ENCODE data around the gene CACNA1G.

CACNA1G gene

DNA sequence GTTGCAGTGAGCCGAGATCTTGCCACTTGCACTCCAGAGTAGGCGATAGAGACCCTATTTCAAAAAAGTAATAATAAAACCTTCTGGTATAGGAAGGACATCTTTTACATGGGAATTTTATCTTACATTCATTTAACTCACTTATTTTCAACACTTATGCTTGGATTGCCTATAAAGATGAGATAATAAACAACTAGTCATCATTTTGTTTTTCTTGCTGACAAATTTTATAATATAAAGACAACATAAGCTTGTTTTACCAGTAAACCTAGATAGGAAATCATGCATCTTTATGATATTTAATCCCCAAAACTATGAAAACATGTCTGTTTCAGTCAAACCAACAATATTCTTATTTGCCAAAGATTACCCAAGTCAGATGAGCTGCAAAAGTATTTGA is 91.1 kb downstream of the CACNA1G start:
- TF ChIP-seq, protein P1, sequence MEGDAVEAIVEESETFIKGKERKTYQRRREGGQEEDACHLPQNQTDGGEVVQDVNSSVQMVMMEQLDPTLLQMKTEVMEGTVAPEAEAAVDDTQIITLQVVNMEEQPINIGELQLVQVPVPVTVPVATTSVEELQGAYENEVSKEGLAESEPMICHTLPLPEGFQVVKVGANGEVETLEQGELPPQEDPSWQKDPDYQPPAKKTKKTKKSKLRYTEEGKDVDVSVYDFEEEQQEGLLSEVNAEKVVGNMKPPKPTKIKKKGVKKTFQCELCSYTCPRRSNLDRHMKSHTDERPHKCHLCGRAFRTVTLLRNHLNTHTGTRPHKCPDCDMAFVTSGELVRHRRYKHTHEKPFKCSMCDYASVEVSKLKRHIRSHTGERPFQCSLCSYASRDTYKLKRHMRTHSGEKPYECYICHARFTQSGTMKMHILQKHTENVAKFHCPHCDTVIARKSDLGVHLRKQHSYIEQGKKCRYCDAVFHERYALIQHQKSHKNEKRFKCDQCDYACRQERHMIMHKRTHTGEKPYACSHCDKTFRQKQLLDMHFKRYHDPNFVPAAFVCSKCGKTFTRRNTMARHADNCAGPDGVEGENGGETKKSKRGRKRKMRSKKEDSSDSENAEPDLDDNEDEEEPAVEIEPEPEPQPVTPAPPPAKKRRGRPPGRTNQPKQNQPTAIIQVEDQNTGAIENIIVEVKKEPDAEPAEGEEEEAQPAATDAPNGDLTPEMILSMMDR (IDR thresholded peaks at IDR 0.05; ENCODE audit: low read depth, low read length) = no peak
- TF ChIP-seq POLR2A (IDR thresholded peaks at IDR 0.05; ENCODE audit: extremely low read depth, insufficient read length) (no peak), MYC (IDR thresholded peaks at IDR 0.05; ENCODE audit: low read depth, low read length) (no peak), MAX (IDR thresholded peaks at IDR 0.05; ENCODE audit: low read depth, low read length) (no peak)
- no peak for DNase-seq (ENCODE audit: low read depth)
- H3K4me3 ChIP-seq (ENCODE audit: low read depth, low read length) = no peak overlapping the region

DNA sequence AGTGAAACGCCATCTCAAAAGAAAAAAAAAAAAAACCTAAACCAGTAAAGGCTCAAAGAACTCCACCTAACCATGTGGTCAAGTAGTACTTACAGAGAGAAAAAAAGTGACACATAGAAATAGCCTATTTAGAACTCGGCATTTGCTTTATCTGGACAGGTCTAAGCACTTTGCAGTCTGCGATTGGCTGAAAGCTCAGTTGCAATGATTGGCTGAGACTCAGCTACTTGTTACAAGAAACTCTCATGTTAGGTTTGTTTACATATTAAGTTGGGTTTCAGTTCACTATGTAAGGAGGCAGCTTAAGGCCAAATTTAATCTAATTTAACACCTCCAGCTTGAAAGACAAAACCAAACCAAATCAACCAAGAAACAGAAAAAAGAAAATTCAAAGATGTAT is 93.2 kb downstream of the CACNA1G start:
- H3K4me3 ChIP-seq (ENCODE audit: low read depth, low read length) = no peak overlapping the region
- no peak for DNase-seq (ENCODE audit: low read depth)
- TF ChIP-seq POLR2A (IDR thresholded peaks at IDR 0.05; ENCODE audit: extremely low read depth, insufficient read length) (no peak), MAX (IDR thresholded peaks at IDR 0.05; ENCODE audit: low read depth, low read length) (no peak)

- no peak overlapping the region for H3K4me3 ChIP-seq (ENCODE audit: low read depth, low read length)
- no peak for DNase-seq (ENCODE audit: low read depth)
- no peak for TF ChIP-seq MYC (IDR thresholded peaks at IDR 0.05; ENCODE audit: low read depth, low read length)
- no peak for TF ChIP-seq MAX (IDR thresholded peaks at IDR 0.05; ENCODE audit: low read depth, low read length)
- no peak for TF ChIP-seq POLR2A (IDR thresholded peaks at IDR 0.05; ENCODE audit: extremely low read depth, insufficient read length)
- TF ChIP-seq, protein P1 (IDR thresholded peaks at IDR 0.05; ENCODE audit: low read depth, low read length) = no peak
These were observed 96.0 kb downstream of the CACNA1G start for GRCh38 chr17:50656509-50656908.

- no peak overlapping the region for H3K4me3 ChIP-seq (ENCODE audit: low read depth, low read length)
- TF ChIP-seq, protein P1 (IDR thresholded peaks at IDR 0.05; ENCODE audit: low read depth, low read length) = no peak
- TF ChIP-seq POLR2A (IDR thresholded peaks at IDR 0.05; ENCODE audit: extremely low read depth, insufficient read length) (no peak), MAX (IDR thresholded peaks at IDR 0.05; ENCODE audit: low read depth, low read length) (no peak), MYC (IDR thresholded peaks at IDR 0.05; ENCODE audit: low read depth, low read length) (no peak)
- no peak for DNase-seq (ENCODE audit: low read depth)
These were observed 96.5 kb downstream of the CACNA1G start for GRCh38 chr17:50657054-50657453.

- no peak overlapping the region for H3K4me3 ChIP-seq (ENCODE audit: low read depth, low read length)
- DNase-seq (ENCODE audit: low read depth) = no peak
- TF ChIP-seq MYC (IDR thresholded peaks at IDR 0.05; ENCODE audit: low read depth, low read length) = no peak
- no peak for TF ChIP-seq MAX (IDR thresholded peaks at IDR 0.05; ENCODE audit: low read depth, low read length)
- TF ChIP-seq, protein P1 (IDR thresholded peaks at IDR 0.05; ENCODE audit: low read depth, low read length) = no peak
These were observed 97.1 kb downstream of the CACNA1G start for GRCh38 chr17:50657627-50658026.

DNA sequence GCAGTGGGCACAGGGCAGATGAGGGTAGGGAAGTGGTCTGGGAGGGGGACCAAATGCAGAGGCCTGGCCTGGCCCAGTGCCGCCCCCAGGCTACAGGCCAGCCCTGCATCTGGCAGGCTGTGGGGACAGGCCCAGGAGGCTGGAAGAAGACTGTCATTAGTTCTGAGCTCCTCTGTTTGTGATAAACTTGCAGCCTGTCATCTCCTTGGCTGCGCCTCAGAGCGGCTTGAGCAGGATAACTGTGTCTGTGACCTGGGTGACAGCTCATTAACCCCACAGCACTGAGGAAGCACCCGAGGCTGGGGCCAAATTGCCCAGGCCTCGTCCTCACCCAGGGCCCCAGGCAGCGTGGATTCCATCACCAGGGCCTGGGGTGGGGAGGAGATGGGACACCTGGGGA is 98.1 kb downstream of the CACNA1G start:
- no peak overlapping the region for H3K4me3 ChIP-seq (ENCODE audit: low read depth, low read length)
- no peak for DNase-seq (ENCODE audit: low read depth)
- no peak for TF ChIP-seq MAX (IDR thresholded peaks at IDR 0.05; ENCODE audit: low read depth, low read length)
- TF ChIP-seq, protein P1 (IDR thresholded peaks at IDR 0.05; ENCODE audit: low read depth, low read length) = no peak
- TF ChIP-seq POLR2A (IDR thresholded peaks at IDR 0.05; ENCODE audit: extremely low read depth, insufficient read length) = no peak
- TF ChIP-seq MYC (IDR thresholded peaks at IDR 0.05; ENCODE audit: low read depth, low read length) = no peak
